NT2/D1 (cell line): ENCODE results near the gene ESRRB.

ENCODE experiments used
- SUZ12 ChIP-seq: IDR thresholded peaks from 2 replicates; pipeline ENCODE4 v1.6.1; 2011; ENCODE audit not compliant: insufficient read length, insufficient read depth; ENCODE audit errors: extremely low read depth
- ZNF274 ChIP-seq: IDR thresholded peaks from 2 replicates; pipeline ENCODE4 v1.6.1; 2011; ENCODE audit warnings: mild to moderate bottlenecking, low read depth, low read length

GRCh38 chr14:76405627-76406026 is 29.7 kb downstream of the ESRRB start:
- TF ChIP-seq ZNF274 (no peak), SUZ12 (no peak)
